Stromal cell of bone marrow (primary cell): Measurements from ENCODE around the gene SLC30A3.
A peak's percentile ranks its signal among the peaks of the same experiment; 100 is the strongest.

Experiments used
- DNase-seq: peaks from one replicate; pipeline ENCODE4 v3.0.0-alpha.2; 2012; ENCODE audit warnings: low read depth

SLC30A3 gene

GRCh38 chr2:27258051-27258450, 4.8 kb downstream of the SLC30A3 start:
- DNase-seq, result no peak

GRCh38 chr2:27256855-27257454, 5.9 kb downstream of the SLC30A3 start:
- no peak for DNase-seq

GRCh38 chr2:27255660-27256059, 7.2 kb downstream of the SLC30A3 start:
- DNase-seq, result peak; percentile 67

- DNase-seq, result no peak
Observed at GRCh38 chr2:27255187-27255586, 7.7 kb downstream of the SLC30A3 start.

GRCh38 chr2:27251766-27252165, 11.1 kb downstream of the SLC30A3 start:
- no peak for DNase-seq

GRCh38 chr2:27250652-27251379, 12.0 kb downstream of the SLC30A3 start:
- no peak for DNase-seq

GRCh38 chr2:27249891-27250651, 12.8 kb downstream of the SLC30A3 start:
- no peak for DNase-seq

GRCh38 chr2:27249159-27249890, 13.5 kb downstream of the SLC30A3 start:
- DNase-seq, result peak; percentile 25

- no peak for DNase-seq
Observed at GRCh38 chr2:27247893-27248292, 15.0 kb downstream of the SLC30A3 start.

- no peak for DNase-seq
Observed at GRCh38 chr2:27245626-27246025, 17.2 kb downstream of the SLC30A3 start.

- no peak for DNase-seq
Observed at GRCh38 chr2:27245116-27245515, 17.7 kb downstream of the SLC30A3 start.

GRCh38 chr2:27243391-27244130, 19.3 kb downstream of the SLC30A3 start:
- no peak for DNase-seq

GRCh38 chr2:27242614-27242951, 20.3 kb downstream of the SLC30A3 start:
- DNase-seq, result no peak

- DNase-seq, result no peak
Observed at GRCh38 chr2:27241761-27242613, 20.9 kb downstream of the SLC30A3 start.

- DNase-seq, result no peak
Observed at GRCh38 chr2:27240406-27240805, 22.4 kb downstream of the SLC30A3 start.

GRCh38 chr2:27238976-27239375, 23.9 kb downstream of the SLC30A3 start:
- no peak for DNase-seq

GRCh38 chr2:27237341-27237945, 25.4 kb downstream of the SLC30A3 start:
- DNase-seq, result no peak

GRCh38 chr2:27236626-27237025, 26.2 kb downstream of the SLC30A3 start:
- no peak for DNase-seq

GRCh38 chr2:27236136-27236535, 26.7 kb downstream of the SLC30A3 start:
- DNase-seq, result no peak

GRCh38 chr2:27233341-27233740, 29.5 kb downstream of the SLC30A3 start:
- no peak for DNase-seq
